K562 (cell line): ENCODE measurements around the gene CDH1. TPM values are rescaled to one million over a fixed set of nuclear protein-coding genes. Genes with fewer than 3 reads are reported as not detected.

ENCODE experiments used
- ATAC-seq: fragments of 200-7000 bp; cut with Tn5 transposase; 3 replicates; pipeline ENCODE4 v1.9.1; 2020; ENCODE audit warnings: moderate library complexity
- BruUV-seq: library from RNA; stranded (reverse); fragments of 400-500 nt; replicated peaks from 2 replicates; lab custom pipeline; 2021; lab: Mats Ljungman, UMichigan
- CTCF ChIA-PET: fragments of 300-600 bp; formaldehyde crosslinking; extraction: SDS; loops from one replicate; lab custom pipeline; 2021; ENCODE audit warnings: low intra/inter-chr PET ratio; lab: Yijun Ruan, JAX
- POLR2A ChIA-PET: fragments of 300-600, 350-650 bp; sonication (Branson Sonifier 250); formaldehyde crosslinking; extraction: SDS; loops from one replicate; lab custom pipeline; 2021; ENCODE audit warnings: antibody characterized with exemption, inconsistent platforms; lab: Yijun Ruan, JAX
- DNase-seq, 4 experiments: peaks; one replicate each; pipeline versions ENCODE4 v3.0.0 to v3.0.0-alpha.2; 2011 to 2018; ENCODE audit warnings: low spot score in 3 of 4, mixed read lengths in 3 of 4; ENCODE audit errors: extremely low read depth in 1 of 4
- FAIRE-seq: peaks from 2 replicates; lab custom pipeline; 2011; peaks lifted over from hg19 to GRCh38; lab: Jason Lieb, UNC
- H2AFZ ChIP-seq: 2 replicates; pipeline ENCODE4 v1.6.0; 2011; ENCODE audit warnings: low read depth, low read length, control low read depth, inconsistent platforms
- H3K27ac ChIP-seq: fragments of 200-600 bp; 3 replicates; pipeline ENCODE4 v1.8.0; 2011; ENCODE audit warnings: low read depth, mild to moderate bottlenecking, control low read depth, inconsistent platforms, low read length, moderate library complexity, mixed read lengths; ENCODE audit errors: extremely low read depth
- H3K27me3 ChIP-seq, 2 experiments: fragments of 300-600 bp in 1 of 2; 2 replicates in 1 of 2; 3 replicates in 1 of 2; pipeline versions ENCODE4 v1.6.0 to v1.8.0; 2011; ENCODE audit warnings: inconsistent platforms in 2 of 2, low read length in 2 of 2, mild to moderate bottlenecking in 1 of 2, mixed read lengths in 1 of 2, moderate library complexity in 1 of 2; ENCODE audit not compliant: control insufficient read depth in 2 of 2, insufficient read depth in 2 of 2
- H3K36me3 ChIP-seq: fragments of 300-600 bp; 3 replicates; pipeline ENCODE4 v1.8.0; 2011; ENCODE audit warnings: mild to moderate bottlenecking, low read length, inconsistent platforms; ENCODE audit not compliant: control insufficient read depth, insufficient read depth
- H3K4me1 ChIP-seq, 2 experiments: fragments of 200-600 bp in 1 of 2; replicated peaks in 1 of 2; 2 replicates in 1 of 2; 3 replicates in 1 of 2; pipeline versions ENCODE4 v1.5.1 to v1.8.0; 2011; ENCODE audit warnings: inconsistent platforms in 2 of 2, low read length in 2 of 2, mild to moderate bottlenecking in 1 of 2, mixed read lengths in 1 of 2, moderate library complexity in 1 of 2; ENCODE audit not compliant: control insufficient read depth in 2 of 2, insufficient read depth in 2 of 2
- H3K4me2 ChIP-seq: 2 replicates; pipeline ENCODE4 v1.6.1; 2011; ENCODE audit warnings: low read length, control low read depth, inconsistent platforms, mixed read lengths; ENCODE audit not compliant: insufficient read depth
- H3K4me3 ChIP-seq: fragments of 200-600 bp; sonication (generic), shearing (Covaris generic); 2 replicates; pipeline ENCODE4 v1.5.1; 2016; ENCODE audit warnings: control low read depth, inconsistent platforms
- H3K79me2 ChIP-seq: fragments of 200-600 bp; 3 replicates; pipeline ENCODE4 v1.8.0; 2011; ENCODE audit warnings: low read length, inconsistent platforms; ENCODE audit not compliant: control insufficient read depth, insufficient read depth
- H3K9ac ChIP-seq, 2 experiments: 2 replicates each; pipeline versions ENCODE4 v1.6.0 to v1.6.1; 2011; ENCODE audit warnings: low read depth in 2 of 2, low read length in 2 of 2, control low read depth in 1 of 2, inconsistent platforms in 1 of 2, mild to moderate bottlenecking in 1 of 2, mixed read lengths in 1 of 2; ENCODE audit not compliant: insufficient read depth in 1 of 2
- H3K9me1 ChIP-seq: one replicate; pipeline ENCODE4 v1.6.0; 2011; ENCODE audit warnings: inconsistent platforms, mild to moderate bottlenecking, low read length, moderate library complexity; ENCODE audit not compliant: control insufficient read depth, insufficient read depth
- H3K9me3 ChIP-seq: replicated peaks from 2 replicates; pipeline ENCODE4 v1.5.1; 2011; ENCODE audit warnings: low read depth, low read length, inconsistent platforms; ENCODE audit not compliant: control insufficient read depth, insufficient read depth
- H4K20me1 ChIP-seq: replicated peaks from 2 replicates; pipeline ENCODE4 v1.6.1; 2011; ENCODE audit warnings: low read length, inconsistent platforms, mixed read lengths; ENCODE audit not compliant: control insufficient read depth, insufficient read depth
- NEUROD1 ChIP-seq: fragments of 150-350 bp; IDR thresholded peaks from 2 replicates; pipeline ENCODE4 v1.6.1; 2014; ENCODE audit warnings: borderline replicate concordance, low read length, low read depth; ENCODE audit not compliant: partially characterized antibody
- SIRT6 ChIP-seq: IDR thresholded peaks from one replicate; pipeline ENCODE4 v1.6.1; 2012; ENCODE audit warnings: low read depth, mild to moderate bottlenecking, control low read depth, inconsistent platforms, low read length, moderate library complexity
- TEAD1 ChIP-seq, 2 experiments: fragments of 450-650 bp in 1 of 2; sonication (generic) in 1 of 2; formaldehyde crosslinking; IDR thresholded peaks; 2 replicates each; pipeline versions ENCODE4 v1.4.0 to v1.8.0; 2020 to 2022; ENCODE audit warnings: mild to moderate bottlenecking in 2 of 2, missing genetic modification reagents in 1 of 2
- WGBS: fragments of 100-300 bp; shearing (Covaris generic); methylation state at CpG from one replicate; pipeline ENCODE4 v1.1.6; 2016; ENCODE audit warnings: low coverage, mixed read lengths; ENCODE audit not compliant: insufficient coverage; ENCODE audit errors: missing lambda C conversion rate; 5-methylcytosine and 5-hydroxymethylcytosine counted together
- in situ Hi-C: fragments of 300-500 bp; cut with MboI; formaldehyde crosslinking; loops from 4 replicates; pipeline ENCODE4 v1.15.0; 2018; ENCODE audit warnings: inconsistent platforms, mixed read lengths
- intact Hi-C: fragments of 100-400 bp; cut with micrococcal nuclease; formaldehyde crosslinking; loops from 2 replicates; pipeline ENCODE4 v1.14.2; 2022
- polyA plus RNA-seq, 8 experiments: library from polyadenylated mRNA; depleted of rRNA in 4 of 8; stranded (reverse) in 5 of 8; unstranded in 3 of 8; fragments of >200 nt; fragmentation: Nextera tagmentation in 2 of 8; fragmentation: Illumina TruSeq in 1 of 8; extraction: Ambion mirVana in 2 of 8; extraction: Trizol in 1 of 8; gene quantifications; 2 replicates each; pipeline versions ENCODE4 v1.2.1 to v1.2.3, GENCODE V29; 2011 to 2014; ENCODE audit warnings: inconsistent platforms in 1 of 8, missing spikeins in 1 of 8
- total RNA-seq, 7 experiments: library from RNA; depleted of rRNA in 6 of 7; stranded (reverse); fragments of >200 nt in 6 of 7; fragmentation: Illumina TruSeq in 2 of 7; extraction: Trizol in 2 of 7; gene quantifications; 2 replicates each; pipeline versions ENCODE4 v1.2.1 to v1.2.3, GENCODE V29; 2011 to 2021; ENCODE audit warnings: low replicate concordance in 1 of 7
- TF ChIP-seq, protein P1 (sequence below): fragments of 150-350 bp; IDR thresholded peaks from 2 replicates; pipeline ENCODE4 v1.6.1; 2014; ENCODE audit warnings: low read depth, mild to moderate bottlenecking, low read length, borderline replicate concordance

The CDH1 gene
- total and polyA plus RNA-seq, 9 of the 15 experiments (the other 6 are each of a cell fraction or from before 2014, with no cell fraction given), result 0.01 to 0.69 TPM; not detected in 7

- H3K9me3 ChIP-seq, result no peaks in the 10 kb centered on the region
- WGBS, result 94% methylated on average over 7 of the region's 9 CpGs
- no TSS peak for BruUV-seq
- peaks cover 12% of the 10 kb centered on the region; the same call in 2 of the 3 replicates for H3K79me2 ChIP-seq
- H3K27ac ChIP-seq, result no peak overlapping the region
- no peak overlapping the region for H3K9ac ChIP-seq
- TF ChIP-seq NEUROD1 (no peak), SIRT6 (no peak)
- TF ChIP-seq, all 486 proteins: peak for 0
- DNase-seq (no peak), FAIRE-seq (no peak), ATAC-seq (no peak)
- Histone ChIP-seq H3K27me3 (no peaks in the 10 kb centered on the region), H3K4me1 (peaks cover 0 to 3% of the 10 kb centered on the region in 2 experiments; a peak in 1 of 5 replicates), H2AFZ (no peak overlapping the region), H3K4me3 (no peak overlapping the region), H3K4me2 (no peak overlapping the region), H4K20me1 (no peaks in the 10 kb centered on the region), H3K9me1 (no peaks in the 10 kb centered on the region), H3K36me3 (no peaks in the 10 kb centered on the region; the same call in 2 of the 3 replicates)
- ChIA-PET POLR2A (no interaction called here), CTCF (interaction anchor here (0.7 to 2.3 kb wide), 2 partner anchors 144 to 275 kb away, joined by 3 to 8 read pairs; no protein-coding TSS in a partner anchor)
- intact Hi-C loops (loop anchor here (5.0 to 10.0 kb wide), 4 partner anchors 136 to 456 kb away; partner anchors contain the start of gene HAS3), in situ Hi-C loops (no loop called here)
These were observed 111.7 kb downstream of the CDH1 start for GRCh38 chr16:68848786-68849185.

- in situ Hi-C loops, result no loop called here
- no peaks in the 10 kb centered on the region for H3K9me3 ChIP-seq
- ChIA-PET CTCF (no interaction called here), POLR2A (interaction anchor here (0.6 kb wide), 1 partner anchor 390 kb away, joined by 3 read pairs; no protein-coding TSS in a partner anchor)
- no peaks in the 10 kb centered on the region for H3K36me3 ChIP-seq
- H3K27ac ChIP-seq, result no peak overlapping the region
- H3K79me2 ChIP-seq, result no peaks in the 10 kb centered on the region
- WGBS, result 92% methylated on average over 2 of the region's 2 CpGs
- no peaks in the 10 kb centered on the region for H4K20me1 ChIP-seq
- BruUV-seq, result no TSS peak
- no peak for ATAC-seq
- H3K4me3 ChIP-seq, result no peak overlapping the region
- no peak overlapping the region for H3K9ac ChIP-seq
- H3K4me2 ChIP-seq, result no peak overlapping the region
- intact Hi-C loops, result no loop called here
- H3K27me3 ChIP-seq, result no peaks in the 10 kb centered on the region
- H3K9me1 ChIP-seq, result no peaks in the 10 kb centered on the region
- FAIRE-seq, result no peak
- TF ChIP-seq, protein P1, sequence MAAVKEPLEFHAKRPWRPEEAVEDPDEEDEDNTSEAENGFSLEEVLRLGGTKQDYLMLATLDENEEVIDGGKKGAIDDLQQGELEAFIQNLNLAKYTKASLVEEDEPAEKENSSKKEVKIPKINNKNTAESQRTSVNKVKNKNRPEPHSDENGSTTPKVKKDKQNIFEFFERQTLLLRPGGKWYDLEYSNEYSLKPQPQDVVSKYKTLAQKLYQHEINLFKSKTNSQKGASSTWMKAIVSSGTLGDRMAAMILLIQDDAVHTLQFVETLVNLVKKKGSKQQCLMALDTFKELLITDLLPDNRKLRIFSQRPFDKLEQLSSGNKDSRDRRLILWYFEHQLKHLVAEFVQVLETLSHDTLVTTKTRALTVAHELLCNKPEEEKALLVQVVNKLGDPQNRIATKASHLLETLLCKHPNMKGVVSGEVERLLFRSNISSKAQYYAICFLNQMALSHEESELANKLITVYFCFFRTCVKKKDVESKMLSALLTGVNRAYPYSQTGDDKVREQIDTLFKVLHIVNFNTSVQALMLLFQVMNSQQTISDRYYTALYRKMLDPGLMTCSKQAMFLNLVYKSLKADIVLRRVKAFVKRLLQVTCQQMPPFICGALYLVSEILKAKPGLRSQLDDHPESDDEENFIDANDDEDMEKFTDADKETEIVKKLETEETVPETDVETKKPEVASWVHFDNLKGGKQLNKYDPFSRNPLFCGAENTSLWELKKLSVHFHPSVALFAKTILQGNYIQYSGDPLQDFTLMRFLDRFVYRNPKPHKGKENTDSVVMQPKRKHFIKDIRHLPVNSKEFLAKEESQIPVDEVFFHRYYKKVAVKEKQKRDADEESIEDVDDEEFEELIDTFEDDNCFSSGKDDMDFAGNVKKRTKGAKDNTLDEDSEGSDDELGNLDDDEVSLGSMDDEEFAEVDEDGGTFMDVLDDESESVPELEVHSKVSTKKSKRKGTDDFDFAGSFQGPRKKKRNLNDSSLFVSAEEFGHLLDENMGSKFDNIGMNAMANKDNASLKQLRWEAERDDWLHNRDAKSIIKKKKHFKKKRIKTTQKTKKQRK, result no peak
- no peak for TF ChIP-seq TEAD1 (CRISPR knock-in tag; IDR thresholded peaks at IDR 0.05)
- TF ChIP-seq, all 486 proteins: peak for 0
- no peak for DNase-seq
- Histone ChIP-seq H3K4me1 (no peaks in the 10 kb centered on the region; a peak in 1 of 5 replicates), H2AFZ (no peak overlapping the region)
These were observed 113.4 kb downstream of the CDH1 start for GRCh38 chr16:68850481-68850880.
